ENCODE results near the gene ZC3H7A. TPM values are rescaled to one million over a fixed set of nuclear protein-coding genes. Genes with fewer than 3 reads are reported as not detected.

ZC3H7A gene
- total RNA-seq, 1 experiment from 2014 or later: 42.0 TPM

- no peak for TF ChIP-seq CTCF (IDR thresholded peaks at IDR 0.05; ENCODE audit: insufficient read depth in 1 of 2, low read depth in 1 of 2, low read length in 1 of 2, severe bottlenecking in 1 of 2, unreplicated experiment in 1 of 2)
- no peaks in the 10 kb centered on the region for H3K27me3 ChIP-seq (replicated peaks; ENCODE audit: control insufficient read depth, insufficient read depth, low read length)
- Mint-ChIP-seq H3K4me1 (ENCODE audit: low read depth, unreplicated experiment) (no peaks in the 10 kb centered on the region), H3K36me3 (ENCODE audit: insufficient read depth, unreplicated experiment) (peaks cover 37% of the 10 kb centered on the region), H3K4me3 (ENCODE audit: unreplicated experiment) (no peak overlapping the region), H3K27me3 (ENCODE audit: insufficient read depth, unreplicated experiment) (no peaks in the 10 kb centered on the region), H3K9me3 (ENCODE audit: unreplicated experiment) (no peaks in the 10 kb centered on the region), H3K27ac (ENCODE audit: unreplicated experiment) (no peak overlapping the region)
- H3K9me3 ChIP-seq: no peaks in the 10 kb centered on the region
- no peaks in the 10 kb centered on the region for H3K36me3 ChIP-seq (ENCODE audit: control insufficient read depth, insufficient read depth, low read length)
- BruUV-seq (replicated peaks): no TSS peak
- intact Hi-C loops (cut with micrococcal nuclease; ENCODE audit: unreplicated experiment): no loop called here
- CTCF ChIA-PET: no interaction called here
- H3K4me1 ChIP-seq: no peaks in the 10 kb centered on the region
- POLR2A ChIA-PET: no interaction called here
- DNase-seq: no peak
- no peak overlapping the region for H3K4me3 ChIP-seq (ENCODE audit: low read depth, low read length)
These were observed 85.4 kb downstream of the ZC3H7A start for GRCh38 chr16:11711662-11712061.

- H3K4me3 Mint-ChIP-seq (ENCODE audit: unreplicated experiment): no peak overlapping the region
- no peak overlapping the region for H3K27ac Mint-ChIP-seq (ENCODE audit: unreplicated experiment)
- H3K4me1 Mint-ChIP-seq (ENCODE audit: low read depth, unreplicated experiment): no peaks in the 10 kb centered on the region
- ChIA-PET CTCF (no interaction called here), POLR2A (no interaction called here)
- H3K9me3 Mint-ChIP-seq (ENCODE audit: unreplicated experiment): no peaks in the 10 kb centered on the region
- no TSS peak for BruUV-seq (replicated peaks)
- Histone ChIP-seq H3K4me1 (no peaks in the 10 kb centered on the region), H3K9me3 (no peaks in the 10 kb centered on the region), H3K27me3 (replicated peaks; ENCODE audit: control insufficient read depth, insufficient read depth, low read length) (no peaks in the 10 kb centered on the region), H3K36me3 (ENCODE audit: control insufficient read depth, insufficient read depth, low read length) (no peaks in the 10 kb centered on the region), H3K4me3 (ENCODE audit: low read depth, low read length) (no peak overlapping the region)
- TF ChIP-seq CTCF (IDR thresholded peaks at IDR 0.05; ENCODE audit: insufficient read depth in 1 of 2, low read depth in 1 of 2, low read length in 1 of 2, severe bottlenecking in 1 of 2, unreplicated experiment in 1 of 2): no peak
- no peaks in the 10 kb centered on the region for H3K27me3 Mint-ChIP-seq (ENCODE audit: insufficient read depth, unreplicated experiment)
- intact Hi-C loops (cut with micrococcal nuclease; ENCODE audit: unreplicated experiment): no loop called here
- peaks cover 27% of the 10 kb centered on the region for H3K36me3 Mint-ChIP-seq (ENCODE audit: insufficient read depth, unreplicated experiment)
- no peak for DNase-seq
These were observed 88.6 kb downstream of the ZC3H7A start for GRCh38 chr16:11708421-11708820.

- H3K36me3 Mint-ChIP-seq (ENCODE audit: insufficient read depth, unreplicated experiment): peaks cover 22% of the 10 kb centered on the region
- no peak for DNase-seq
- POLR2A ChIA-PET: no interaction called here
- H3K4me1 Mint-ChIP-seq (ENCODE audit: low read depth, unreplicated experiment): no peaks in the 10 kb centered on the region
- H3K27me3 ChIP-seq (replicated peaks; ENCODE audit: control insufficient read depth, insufficient read depth, low read length): no peaks in the 10 kb centered on the region
- H3K4me1 ChIP-seq: no peaks in the 10 kb centered on the region
- no peak overlapping the region for H3K4me3 Mint-ChIP-seq (ENCODE audit: unreplicated experiment)
- no peak overlapping the region for H3K4me3 ChIP-seq (ENCODE audit: low read depth, low read length)
- no TSS peak for BruUV-seq (replicated peaks)
- intact Hi-C loops (cut with micrococcal nuclease; ENCODE audit: unreplicated experiment): no loop called here
- H3K27ac Mint-ChIP-seq (ENCODE audit: unreplicated experiment): no peak overlapping the region
- CTCF ChIA-PET: no interaction called here
- H3K36me3 ChIP-seq (ENCODE audit: control insufficient read depth, insufficient read depth, low read length): no peaks in the 10 kb centered on the region
- no peaks in the 10 kb centered on the region for H3K9me3 ChIP-seq
- H3K9me3 Mint-ChIP-seq (ENCODE audit: unreplicated experiment): no peaks in the 10 kb centered on the region
- H3K27me3 Mint-ChIP-seq (ENCODE audit: insufficient read depth, unreplicated experiment): no peaks in the 10 kb centered on the region
- no peak for TF ChIP-seq CTCF (IDR thresholded peaks at IDR 0.05; ENCODE audit: insufficient read depth in 1 of 2, low read depth in 1 of 2, low read length in 1 of 2, severe bottlenecking in 1 of 2, unreplicated experiment in 1 of 2)
These were observed 89.3 kb downstream of the ZC3H7A start for GRCh38 chr16:11707679-11708197.

Data from Caco-2 (cell line).